ENCODE data around the gene NBPF15. TPM values are rescaled to one million over a fixed set of nuclear protein-coding genes. Genes with fewer than 3 reads are reported as not detected.
"Not testable (repeated sequence)": the region's sequence is repeated elsewhere in the genome, so short reads cannot be mapped to it uniquely, and the experiment has no call there.

NBPF15 gene
- total RNA-seq, 1 experiment from 2014 or later = 29.9 TPM

- H2AFZ ChIP-seq; intact Hi-C loops (cut with micrococcal nuclease; ENCODE audit: unreplicated experiment); POLR2A ChIA-PET (ENCODE audit: unreplicated experiment); BruUV-seq (replicated peaks); H4K20me1 ChIP-seq (ENCODE audit: insufficient read depth); H3K9me2 ChIP-seq (ENCODE audit: insufficient read depth); H3K27ac ChIP-seq; H3F3A ChIP-seq (ENCODE audit: insufficient read depth, low read depth); CTCF ChIA-PET; H3K79me2 ChIP-seq (ENCODE audit: low read depth); H3K9me3 ChIP-seq (ENCODE audit: insufficient read depth, low read depth); H3K27me3 ChIP-seq (ENCODE audit: insufficient read depth, low read depth); H3K36me3 ChIP-seq (ENCODE audit: low read depth); H3K4me1 ChIP-seq (replicated peaks; ENCODE audit: insufficient read depth): not testable (repeated sequence)
- TF ChIP-seq CTCF (conservative IDR thresholded peaks at IDR 0.05) = peak; percentile 43
- DNase-seq = peak in 1 of 2 experiments; percentile 27
- peak overlapping the region; percentile 44; the same call in 1 of the 2 replicates for H3K4me3 ChIP-seq
- H3K4me2 ChIP-seq = peak overlapping the region; percentile 66
Observed at GRCh38 chr1:144485048-144485993, 23.9 kb upstream of the NBPF15 start.

- BruUV-seq (replicated peaks); H4K20me1 ChIP-seq (ENCODE audit: insufficient read depth); H3K9me3 ChIP-seq (ENCODE audit: insufficient read depth, low read depth); H3K79me2 ChIP-seq (ENCODE audit: low read depth); H3K4me3 ChIP-seq; H3K4me2 ChIP-seq; DNase-seq; H3F3A ChIP-seq (ENCODE audit: insufficient read depth, low read depth); POLR2A ChIA-PET (ENCODE audit: unreplicated experiment); H3K27ac ChIP-seq; intact Hi-C loops (cut with micrococcal nuclease; ENCODE audit: unreplicated experiment); H3K27me3 ChIP-seq (ENCODE audit: insufficient read depth, low read depth); H3K9me2 ChIP-seq (ENCODE audit: insufficient read depth); H3K36me3 ChIP-seq (ENCODE audit: low read depth); H2AFZ ChIP-seq; H3K4me1 ChIP-seq (replicated peaks; ENCODE audit: insufficient read depth); CTCF ChIA-PET: not testable (repeated sequence)
Observed at GRCh38 chr1:144473897-144474296, 12.4 kb upstream of the NBPF15 start.

GRCh38 chr1:144471434-144471833, 10.0 kb upstream of the NBPF15 start:
- H3K36me3 ChIP-seq (ENCODE audit: low read depth); H3K27me3 ChIP-seq (ENCODE audit: insufficient read depth, low read depth); BruUV-seq (replicated peaks); H3K27ac ChIP-seq; H3K4me2 ChIP-seq; H2AFZ ChIP-seq; H3K79me2 ChIP-seq (ENCODE audit: low read depth); DNase-seq; CTCF ChIA-PET; H3K9me2 ChIP-seq (ENCODE audit: insufficient read depth); H3K9me3 ChIP-seq (ENCODE audit: insufficient read depth, low read depth); H3K4me1 ChIP-seq (replicated peaks; ENCODE audit: insufficient read depth); intact Hi-C loops (cut with micrococcal nuclease; ENCODE audit: unreplicated experiment); H4K20me1 ChIP-seq (ENCODE audit: insufficient read depth); POLR2A ChIA-PET (ENCODE audit: unreplicated experiment); H3F3A ChIP-seq (ENCODE audit: insufficient read depth, low read depth); H3K4me3 ChIP-seq: not testable (repeated sequence)

- H3F3A ChIP-seq (ENCODE audit: insufficient read depth, low read depth); CTCF ChIA-PET; H3K36me3 ChIP-seq (ENCODE audit: low read depth); H3K4me3 ChIP-seq; H3K9me2 ChIP-seq (ENCODE audit: insufficient read depth); intact Hi-C loops (cut with micrococcal nuclease; ENCODE audit: unreplicated experiment); H2AFZ ChIP-seq; POLR2A ChIA-PET (ENCODE audit: unreplicated experiment); H4K20me1 ChIP-seq (ENCODE audit: insufficient read depth); BruUV-seq (replicated peaks); H3K27me3 ChIP-seq (ENCODE audit: insufficient read depth, low read depth); DNase-seq; H3K4me1 ChIP-seq (replicated peaks; ENCODE audit: insufficient read depth); H3K79me2 ChIP-seq (ENCODE audit: low read depth); H3K27ac ChIP-seq; H3K9me3 ChIP-seq (ENCODE audit: insufficient read depth, low read depth): not testable (repeated sequence)
- peak overlapping the region; percentile 42; the same call in 1 of the 2 replicates for H3K4me2 ChIP-seq
Observed at GRCh38 chr1:144461778-144462177, 309 bp upstream of the NBPF15 start.

GRCh38 chr1:144460686-144461085, 783 bp downstream of the NBPF15 start:
- CTCF ChIA-PET; H4K20me1 ChIP-seq (ENCODE audit: insufficient read depth); H3K9me2 ChIP-seq (ENCODE audit: insufficient read depth); H3K36me3 ChIP-seq (ENCODE audit: low read depth); POLR2A ChIA-PET (ENCODE audit: unreplicated experiment); H3K27me3 ChIP-seq (ENCODE audit: insufficient read depth, low read depth); H3F3A ChIP-seq (ENCODE audit: insufficient read depth, low read depth); intact Hi-C loops (cut with micrococcal nuclease; ENCODE audit: unreplicated experiment); H3K9me3 ChIP-seq (ENCODE audit: insufficient read depth, low read depth); H3K4me1 ChIP-seq (replicated peaks; ENCODE audit: insufficient read depth); H3K79me2 ChIP-seq (ENCODE audit: low read depth); H3K27ac ChIP-seq; BruUV-seq (replicated peaks): not testable (repeated sequence)
- H3K4me2 ChIP-seq = peak overlapping the region; percentile 71
- H3K4me3 ChIP-seq = peak overlapping the region; percentile 65
- peak overlapping the region; percentile 84; the same call in 1 of the 2 replicates for H2AFZ ChIP-seq
- DNase-seq = peak in 1 of 2 experiments; percentile 17

- H3F3A ChIP-seq (ENCODE audit: insufficient read depth, low read depth); H3K36me3 ChIP-seq (ENCODE audit: low read depth); H3K27me3 ChIP-seq (ENCODE audit: insufficient read depth, low read depth); DNase-seq; H3K4me3 ChIP-seq; H3K27ac ChIP-seq; POLR2A ChIA-PET (ENCODE audit: unreplicated experiment); H3K4me1 ChIP-seq (replicated peaks; ENCODE audit: insufficient read depth); CTCF ChIA-PET; BruUV-seq (replicated peaks); H3K9me2 ChIP-seq (ENCODE audit: insufficient read depth); intact Hi-C loops (cut with micrococcal nuclease; ENCODE audit: unreplicated experiment); H3K4me2 ChIP-seq; H3K9me3 ChIP-seq (ENCODE audit: insufficient read depth, low read depth); H2AFZ ChIP-seq; H3K79me2 ChIP-seq (ENCODE audit: low read depth); H4K20me1 ChIP-seq (ENCODE audit: insufficient read depth): not testable (repeated sequence)
Observed at GRCh38 chr1:144442402-144442801, 19.1 kb downstream of the NBPF15 start.

Measured in PC-9 (cell line).